GM12801 (cell line): Measurements from ENCODE around the gene LRTM2.

Source experiments
- CTCF ChIP-seq: IDR thresholded peaks from one replicate; pipeline ENCODE4 v1.5.1; 2011; ENCODE audit warnings: control low read depth; ENCODE audit not compliant: insufficient read length; ENCODE audit errors: extremely low read depth

Gene LRTM2

DNA sequence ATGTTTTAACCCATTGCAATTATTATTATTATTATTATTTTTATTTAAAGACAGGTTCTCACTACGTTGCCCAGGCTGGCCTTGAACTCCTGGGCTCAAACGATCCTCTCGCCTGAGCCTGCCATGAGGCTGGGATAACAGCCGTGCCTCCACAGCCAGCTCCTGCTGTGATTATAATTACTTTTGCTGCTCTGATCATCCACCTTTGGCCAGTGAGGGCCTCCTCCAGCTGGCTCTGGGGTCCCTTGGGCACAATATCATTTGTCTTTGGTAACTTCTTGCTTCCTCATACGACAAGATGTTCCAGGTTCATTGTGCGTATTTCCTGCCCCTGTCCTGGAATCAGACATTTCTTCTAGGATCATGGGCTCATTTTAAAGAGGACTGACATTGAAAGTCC lies 28.4 kb downstream of the LRTM2 start:
- TF ChIP-seq CTCF: no peak

GRCh38 chr12:1851151-1851701 lies 30.9 kb downstream of the LRTM2 start:
- TF ChIP-seq CTCF: no peak

DNA sequence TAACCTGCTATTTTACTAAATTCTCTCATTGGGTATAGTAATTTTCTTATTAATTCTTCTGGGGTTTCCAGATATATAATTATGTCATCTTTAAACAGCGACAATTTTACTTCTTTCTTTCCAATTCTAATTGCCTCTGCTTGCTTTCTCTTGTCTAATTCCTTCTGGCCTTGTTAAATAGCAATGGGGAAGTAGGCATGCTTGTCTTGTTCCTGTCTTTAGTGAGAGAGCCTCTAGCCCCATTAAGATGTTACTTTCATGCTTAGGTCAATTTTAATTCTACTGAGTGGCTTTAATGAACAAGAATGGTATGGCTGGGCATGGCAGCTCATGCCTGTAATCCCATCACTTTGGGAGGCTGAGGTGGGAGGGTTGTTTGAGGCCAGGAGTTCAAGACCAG lies 31.7 kb downstream of the LRTM2 start:
- TF ChIP-seq CTCF: no peak

- no peak for TF ChIP-seq CTCF
Measured at GRCh38 chr12:1853716-1854115, 33.4 kb downstream of the LRTM2 start.

- TF ChIP-seq CTCF: no peak
Measured at GRCh38 chr12:1855241-1855640, 34.9 kb downstream of the LRTM2 start.

DNA sequence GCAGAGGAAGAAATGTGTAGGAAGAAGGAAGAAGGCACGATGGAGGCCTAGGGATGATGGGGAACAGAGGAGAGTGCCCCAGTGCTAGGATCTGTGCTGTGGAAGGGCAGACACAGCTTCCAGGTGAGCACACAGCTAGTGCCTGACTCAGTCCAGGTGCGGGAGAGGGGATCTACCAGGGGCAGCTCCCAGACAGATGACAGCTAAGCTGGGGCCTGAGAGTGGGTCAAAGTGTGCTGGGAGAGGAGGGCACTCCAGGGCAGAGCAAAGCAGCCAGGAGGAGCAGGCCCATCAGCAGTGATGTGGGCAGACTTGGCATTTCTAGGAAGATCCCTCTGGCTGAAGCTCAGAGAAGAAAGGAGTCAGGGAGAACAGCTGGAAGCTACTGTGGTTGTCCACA lies 36.7 kb downstream of the LRTM2 start:
- no peak for TF ChIP-seq CTCF

DNA sequence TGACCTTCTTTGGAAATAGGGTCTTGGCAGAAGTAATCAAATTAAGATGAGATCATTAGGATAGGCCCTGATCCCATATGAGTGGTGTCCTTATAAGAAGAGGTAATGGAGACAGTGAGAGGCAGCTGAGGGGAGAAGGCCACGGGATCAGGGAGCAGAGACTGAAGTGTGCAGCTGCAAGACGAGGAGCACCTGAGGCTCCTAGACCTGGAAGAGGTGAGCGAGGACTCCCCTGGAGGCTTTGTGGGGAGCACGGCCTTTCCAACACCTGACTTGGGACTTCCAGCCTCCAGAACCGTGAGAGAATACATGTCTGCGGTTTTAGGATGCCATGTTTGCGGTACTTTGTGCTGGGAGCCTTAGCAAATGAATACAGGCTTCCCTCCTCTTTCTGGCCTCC lies 37.5 kb downstream of the LRTM2 start:
- TF ChIP-seq CTCF: no peak

GRCh38 chr12:1858456-1858855 lies 38.1 kb downstream of the LRTM2 start:
- no peak for TF ChIP-seq CTCF
